Hepatocyte (in vitro differentiated cells): Measurements from ENCODE around the gene PHF21B.

Experiments
- EZH2 ChIP-seq: fragments of 200-600 bp; sonication (generic); IDR thresholded peaks from 2 replicates; pipeline ENCODE4 v1.6.1; 2016; ENCODE audit warnings: antibody characterized with exemption, mild to moderate bottlenecking, borderline replicate concordance
- EZH2phosphoT487 ChIP-seq: fragments of 200-600 bp; sonication (generic); IDR thresholded peaks from one replicate; pipeline ENCODE4 v1.6.1; 2018; ENCODE audit warnings: antibody characterized with exemption, mild to moderate bottlenecking, low read depth, moderate library complexity; ENCODE audit not compliant: unreplicated experiment, severe bottlenecking
- TF ChIP-seq, protein P1 (sequence below): fragments of 200-600 bp; sonication (generic); IDR thresholded peaks from 2 replicates; pipeline ENCODE4 v1.5.1; 2016; ENCODE audit warnings: antibody characterized with exemption, mild to moderate bottlenecking; ENCODE audit not compliant: poor library complexity

DNA sequence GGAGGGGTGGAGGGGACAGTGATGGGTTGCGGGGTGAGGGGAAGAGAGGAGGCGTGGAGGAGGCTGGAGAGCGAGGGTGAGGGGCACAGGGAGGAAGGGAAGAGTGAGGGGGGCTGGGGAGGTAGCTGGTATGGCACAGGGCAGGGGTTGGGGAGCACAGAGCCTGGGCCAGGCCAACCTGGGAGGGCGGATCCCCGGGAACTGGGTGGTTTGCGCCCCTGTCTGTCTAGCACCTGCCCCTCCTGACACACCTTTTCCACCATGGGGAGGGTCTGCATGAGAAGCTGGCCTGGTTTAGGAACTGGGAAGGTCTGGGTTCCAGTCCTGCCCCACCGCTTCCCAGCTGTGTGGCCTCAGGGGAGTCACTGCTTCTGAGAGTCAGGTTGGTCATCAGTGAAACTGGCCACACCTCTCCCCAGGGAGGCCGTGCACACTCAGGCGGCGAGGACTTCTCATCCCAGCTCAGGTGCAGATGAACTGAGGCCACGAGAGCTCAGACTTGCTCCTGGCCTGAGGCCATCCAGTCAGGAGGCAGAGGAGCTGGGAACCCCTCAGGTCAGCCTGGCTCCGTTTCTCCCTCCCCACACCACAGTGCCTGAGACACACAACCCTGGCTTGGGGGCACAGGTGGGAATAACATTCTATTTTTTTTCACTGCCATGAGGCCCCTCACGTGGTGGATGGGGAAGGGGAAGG lies 95.6 kb downstream of the PHF21B start:
- TF ChIP-seq, protein P1, sequence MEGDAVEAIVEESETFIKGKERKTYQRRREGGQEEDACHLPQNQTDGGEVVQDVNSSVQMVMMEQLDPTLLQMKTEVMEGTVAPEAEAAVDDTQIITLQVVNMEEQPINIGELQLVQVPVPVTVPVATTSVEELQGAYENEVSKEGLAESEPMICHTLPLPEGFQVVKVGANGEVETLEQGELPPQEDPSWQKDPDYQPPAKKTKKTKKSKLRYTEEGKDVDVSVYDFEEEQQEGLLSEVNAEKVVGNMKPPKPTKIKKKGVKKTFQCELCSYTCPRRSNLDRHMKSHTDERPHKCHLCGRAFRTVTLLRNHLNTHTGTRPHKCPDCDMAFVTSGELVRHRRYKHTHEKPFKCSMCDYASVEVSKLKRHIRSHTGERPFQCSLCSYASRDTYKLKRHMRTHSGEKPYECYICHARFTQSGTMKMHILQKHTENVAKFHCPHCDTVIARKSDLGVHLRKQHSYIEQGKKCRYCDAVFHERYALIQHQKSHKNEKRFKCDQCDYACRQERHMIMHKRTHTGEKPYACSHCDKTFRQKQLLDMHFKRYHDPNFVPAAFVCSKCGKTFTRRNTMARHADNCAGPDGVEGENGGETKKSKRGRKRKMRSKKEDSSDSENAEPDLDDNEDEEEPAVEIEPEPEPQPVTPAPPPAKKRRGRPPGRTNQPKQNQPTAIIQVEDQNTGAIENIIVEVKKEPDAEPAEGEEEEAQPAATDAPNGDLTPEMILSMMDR, result no peak
- TF ChIP-seq EZH2 (no peak), EZH2phosphoT487 (no peak)
